ENCODE data around the gene MIEF2.

MIEF2 gene

GRCh38 chr17:18235743-18236256 is 24.7 kb upstream of the MIEF2 start:
- no peak overlapping the region for H3K4me3 ChIP-seq (ENCODE audit: low read depth, low read length)
- TF ChIP-seq CTCF (conservative IDR thresholded peaks at IDR 0.05; ENCODE audit: low read depth, low read length), result no peak
- DNase-seq (ENCODE audit: low read depth), result peak; percentile 26

DNA sequence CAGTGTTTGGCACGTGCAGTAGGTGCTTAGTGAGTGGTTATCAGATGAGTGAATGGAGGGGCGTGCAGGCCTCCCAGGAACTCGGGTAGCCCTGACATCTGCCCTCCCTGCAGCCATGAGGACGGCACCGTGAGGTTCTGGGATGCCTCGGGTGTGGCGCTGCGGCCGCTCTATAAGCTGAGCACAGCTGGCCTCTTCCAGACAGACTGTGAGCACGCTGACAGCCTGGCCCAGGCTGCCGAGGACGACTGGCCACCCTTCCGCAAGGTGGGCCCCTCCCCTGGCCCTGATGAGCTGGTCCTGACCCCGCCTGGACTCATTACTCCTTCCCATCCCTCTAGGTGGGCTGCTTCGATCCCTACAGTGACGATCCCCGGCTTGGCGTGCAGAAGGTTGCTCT is 24.0 kb upstream of the MIEF2 start:
- no peak overlapping the region for H3K4me3 ChIP-seq (ENCODE audit: low read depth, low read length)

GRCh38 chr17:18237461-18237860 is 23.0 kb upstream of the MIEF2 start:
- no peak for DNase-seq (ENCODE audit: low read depth)
- TF ChIP-seq CTCF (conservative IDR thresholded peaks at IDR 0.05; ENCODE audit: low read depth, low read length), result no peak
- H3K4me3 ChIP-seq (ENCODE audit: low read depth, low read length), result no peak overlapping the region

More for the DNA sequence above, 24.0 kb upstream of the MIEF2 start:
- no peak for DNase-seq (ENCODE audit: low read depth)
- no peak for TF ChIP-seq CTCF (conservative IDR thresholded peaks at IDR 0.05; ENCODE audit: low read depth, low read length)

DNA sequence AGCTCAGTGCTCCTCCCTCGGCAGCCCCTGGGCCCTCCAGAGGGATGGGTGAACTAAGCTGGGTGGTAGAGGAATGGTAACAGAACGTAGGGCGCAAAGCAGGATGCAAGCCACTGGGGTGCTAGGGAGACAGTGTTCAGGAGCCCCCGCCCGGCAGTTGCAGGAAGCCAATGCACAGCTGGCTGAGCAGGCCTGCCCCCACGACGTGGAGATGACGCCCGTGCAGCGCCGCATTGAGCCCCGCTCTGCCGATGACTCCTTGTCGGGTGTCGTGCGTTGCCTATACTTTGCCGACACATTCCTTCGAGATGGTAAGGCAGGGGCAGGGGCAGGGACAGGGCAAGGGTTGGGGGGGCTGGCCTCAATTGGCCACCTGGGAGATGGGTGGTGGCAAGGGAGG is 22.2 kb upstream of the MIEF2 start:
- no peak overlapping the region for H3K4me3 ChIP-seq (ENCODE audit: low read depth, low read length)
- DNase-seq (ENCODE audit: low read depth), result no peak
- TF ChIP-seq CTCF (conservative IDR thresholded peaks at IDR 0.05; ENCODE audit: low read depth, low read length), result no peak

GRCh38 chr17:18240449-18240848 is 20.0 kb upstream of the MIEF2 start:
- no peak for DNase-seq (ENCODE audit: low read depth)
- H3K4me3 ChIP-seq (ENCODE audit: low read depth, low read length), result no peak overlapping the region
- no peak for TF ChIP-seq CTCF (conservative IDR thresholded peaks at IDR 0.05; ENCODE audit: low read depth, low read length)

GRCh38 chr17:18241229-18241871 is 19.1 kb upstream of the MIEF2 start:
- no peak overlapping the region for H3K4me3 ChIP-seq (ENCODE audit: low read depth, low read length)
- no peak for DNase-seq (ENCODE audit: low read depth)
- no peak for TF ChIP-seq CTCF (conservative IDR thresholded peaks at IDR 0.05; ENCODE audit: low read depth, low read length)
